Gastroesophageal sphincter (tissue), 3 donors: ENCODE results near the gene DAP.

Experiments
- CTCF ChIP-seq, 4 experiments: fragments of 200-600 bp in 2 of 4; fragments of 450-650 bp in 2 of 4; sonication (generic) in 1 of 4; IDR thresholded peaks; one replicate each; pipeline ENCODE4 v1.5.1; 2017 to 2019; ENCODE audit warnings: antibody characterized with exemption in 4 of 4, mild to moderate bottlenecking in 2 of 4, moderate library complexity in 2 of 4
- EP300 ChIP-seq: sonication (generic); formaldehyde crosslinking; IDR thresholded peaks from one replicate; pipeline ENCODE4 v1.6.1; 2017; ENCODE audit warnings: antibody characterized with exemption, mild to moderate bottlenecking
- POLR2A ChIP-seq, 2 donors: fragments of 450-650 bp; IDR thresholded peaks; one replicate each; pipeline ENCODE4 v1.6.1; 2017; ENCODE audit warnings: antibody characterized with exemption in 2 of 2, mild to moderate bottlenecking in 2 of 2, moderate library complexity in 1 of 2
- POLR2AphosphoS5 ChIP-seq: sonication (generic); formaldehyde crosslinking; IDR thresholded peaks from one replicate; pipeline ENCODE4 v1.6.1; 2017; ENCODE audit warnings: antibody characterized with exemption

- TF ChIP-seq CTCF (IDR thresholded peaks at IDR 0.05) (no peak), POLR2A (IDR thresholded peaks at IDR 0.05) (no peak), POLR2AphosphoS5 (no peak), EP300 (no peak)
Measured at GRCh38 chr5:10674096-10674495, 86.9 kb downstream of the DAP start.
